ENCODE data around the gene PSMA1.
"Not testable (repeated sequence)": the region's sequence is repeated elsewhere in the genome, so short reads cannot be mapped to it uniquely, and the experiment has no call there.

The PSMA1 gene

GRCh38 chr11:14538926-14539554, 18.9 kb upstream of the PSMA1 start:
- no peaks in the 10 kb centered on the region for H3K9me3 Mint-ChIP-seq
- DNase-seq = no peak
- peaks cover 16% of the 10 kb centered on the region for H3K4me1 Mint-ChIP-seq
- TF ChIP-seq CTCF (IDR thresholded peaks at IDR 0.05) = no peak
- H3K27me3 Mint-ChIP-seq (ENCODE audit: low read depth, poor library complexity) = no peaks in the 10 kb centered on the region
- H3K36me3 Mint-ChIP-seq (ENCODE audit: low read depth) = no peaks in the 10 kb centered on the region
- no peak overlapping the region for H3K4me3 Mint-ChIP-seq
- H3K27ac Mint-ChIP-seq = no peak overlapping the region

GRCh38 chr11:14538271-14538925, 18.2 kb upstream of the PSMA1 start:
- no peak for DNase-seq
- no peaks in the 10 kb centered on the region for H3K27me3 Mint-ChIP-seq (ENCODE audit: low read depth, poor library complexity)
- no peaks in the 10 kb centered on the region for H3K9me3 Mint-ChIP-seq
- no peak overlapping the region for H3K27ac Mint-ChIP-seq
- H3K36me3 Mint-ChIP-seq (ENCODE audit: low read depth) = no peaks in the 10 kb centered on the region
- H3K4me3 Mint-ChIP-seq = no peak overlapping the region
- no peak for TF ChIP-seq CTCF (IDR thresholded peaks at IDR 0.05)
- H3K4me1 Mint-ChIP-seq = peaks cover 16% of the 10 kb centered on the region

- DNase-seq = peak; percentile 19
- peak; percentile 77 for TF ChIP-seq CTCF (IDR thresholded peaks at IDR 0.05)
- Mint-ChIP-seq H3K9me3 (no peaks in the 10 kb centered on the region), H3K4me1 (peaks cover 14% of the 10 kb centered on the region), H3K27ac (no peak overlapping the region), H3K4me3 (no peak overlapping the region), H3K36me3 (ENCODE audit: low read depth) (no peaks in the 10 kb centered on the region), H3K27me3 (ENCODE audit: low read depth, poor library complexity) (no peaks in the 10 kb centered on the region)
These were observed 17.0 kb upstream of the PSMA1 start for GRCh38 chr11:14537134-14537599.

DNA sequence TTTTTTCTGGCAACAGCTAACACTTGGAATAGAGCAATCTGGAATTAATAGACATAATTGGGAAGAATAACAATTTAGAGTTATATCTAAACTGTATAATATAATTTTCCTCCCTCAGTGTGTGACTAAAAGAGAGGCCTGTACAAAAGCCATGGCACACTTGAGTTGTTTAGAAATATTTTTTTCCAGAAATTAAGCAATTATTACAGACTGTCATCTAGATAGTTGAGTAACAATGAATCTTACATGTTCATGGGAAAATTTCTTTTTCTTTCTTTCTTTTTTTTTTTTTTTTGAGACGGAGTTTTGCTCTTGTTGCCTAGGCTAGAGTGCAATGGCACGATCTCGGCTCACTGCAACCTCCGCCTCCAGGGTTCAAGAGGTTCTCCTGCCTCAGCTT, 15.0 kb upstream of the PSMA1 start:
- H3K4me3 Mint-ChIP-seq; H3K9me3 Mint-ChIP-seq; H3K4me1 Mint-ChIP-seq; DNase-seq; H3K27me3 Mint-ChIP-seq (ENCODE audit: low read depth, poor library complexity); H3K27ac Mint-ChIP-seq: not testable (repeated sequence)
- peaks cover 10% of the 10 kb centered on the region for H3K36me3 Mint-ChIP-seq (ENCODE audit: low read depth)

DNA sequence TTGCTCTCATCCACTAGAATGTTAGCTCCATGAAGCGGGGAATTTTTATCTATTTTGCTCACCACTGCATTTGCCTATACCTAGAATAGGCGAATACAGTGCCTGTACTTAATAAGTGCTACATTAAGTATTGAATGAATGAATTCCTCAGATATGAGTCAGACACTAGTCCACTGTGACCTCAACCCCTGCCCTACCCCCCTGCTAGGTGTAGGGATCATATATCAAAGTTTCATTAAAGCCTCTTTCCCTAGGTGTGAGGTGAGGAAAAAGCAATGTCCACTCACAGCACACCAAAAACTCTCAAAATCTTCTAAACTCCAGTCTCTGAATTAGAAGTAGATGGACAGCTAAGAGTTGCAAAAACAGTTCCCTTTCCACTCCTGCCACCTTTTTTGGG, 9.8 kb upstream of the PSMA1 start:
- no peak for TF ChIP-seq CTCF (IDR thresholded peaks at IDR 0.05)
- Mint-ChIP-seq H3K36me3 (ENCODE audit: low read depth) (peaks cover 10% of the 10 kb centered on the region), H3K27ac (no peak overlapping the region), H3K27me3 (ENCODE audit: low read depth, poor library complexity) (no peaks in the 10 kb centered on the region), H3K4me1 (no peaks in the 10 kb centered on the region), H3K9me3 (no peaks in the 10 kb centered on the region), H3K4me3 (no peak overlapping the region)
- no peak for DNase-seq

DNA sequence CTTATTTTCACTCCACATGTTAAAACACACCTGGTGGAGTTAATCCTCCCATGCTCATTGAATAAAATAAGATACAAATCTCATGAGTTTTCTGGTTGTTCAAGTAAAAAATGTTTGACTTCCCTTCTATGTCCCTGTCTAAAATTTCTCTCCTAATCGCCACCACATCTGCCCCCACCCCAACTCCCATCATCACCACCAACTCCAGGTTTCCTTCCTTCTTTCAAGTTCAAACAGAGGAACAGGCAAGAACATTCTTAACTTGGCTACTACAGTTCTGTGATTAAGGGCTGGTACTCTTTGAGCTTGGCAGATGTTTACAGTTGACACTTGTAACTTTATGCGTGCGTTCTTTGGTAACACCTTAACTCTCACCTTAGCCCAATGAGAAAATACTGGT, 9.1 kb upstream of the PSMA1 start:
- H3K4me3 Mint-ChIP-seq = no peak overlapping the region
- H3K36me3 Mint-ChIP-seq (ENCODE audit: low read depth) = peaks cover 10% of the 10 kb centered on the region
- no peaks in the 10 kb centered on the region for H3K27me3 Mint-ChIP-seq (ENCODE audit: low read depth, poor library complexity)
- no peak for DNase-seq
- TF ChIP-seq CTCF (IDR thresholded peaks at IDR 0.05) = no peak
- H3K27ac Mint-ChIP-seq = peak overlapping the region; percentile 39
- H3K4me1 Mint-ChIP-seq = no peaks in the 10 kb centered on the region
- no peaks in the 10 kb centered on the region for H3K9me3 Mint-ChIP-seq

Data from nephron progenitor cell (in vitro differentiated cells).